K562 (cell line): ENCODE measurements around the gene ALDH16A1. TPM values are rescaled to one million over a fixed set of nuclear protein-coding genes. Genes with fewer than 3 reads are reported as not detected.

ENCODE experiments used
- ATF1 ChIP-seq, 2 experiments: fragments of 450-650 bp in 1 of 2; IDR thresholded peaks; 2 replicates each; pipeline ENCODE4 v1.6.1; 2016; ENCODE audit warnings: missing compliant biosample characterization in 1 of 2, missing genetic modification characterization in 1 of 2
- NONO ChIP-seq, 2 experiments: fragments of 200-400 bp in 1 of 2; fragments of 450-650 bp in 1 of 2; formaldehyde crosslinking in 1 of 2; IDR thresholded peaks; 2 replicates each; pipeline ENCODE4 v1.6.1; 2017; ENCODE audit warnings: low read depth in 2 of 2, mild to moderate bottlenecking in 2 of 2, moderate library complexity in 2 of 2, low read length in 1 of 2
- polyA plus RNA-seq, 8 experiments: library from polyadenylated mRNA; depleted of rRNA in 4 of 8; stranded (reverse) in 5 of 8; unstranded in 3 of 8; fragments of >200 nt; fragmentation: Nextera tagmentation in 2 of 8; fragmentation: Illumina TruSeq in 1 of 8; extraction: Ambion mirVana in 2 of 8; extraction: Trizol in 1 of 8; gene quantifications; 2 replicates each; pipeline versions ENCODE4 v1.2.1 to v1.2.3, GENCODE V29; 2011 to 2014; ENCODE audit warnings: inconsistent platforms in 1 of 8, missing spikeins in 1 of 8
- total RNA-seq, 7 experiments: library from RNA; depleted of rRNA in 6 of 7; stranded (reverse); fragments of >200 nt in 6 of 7; fragmentation: Illumina TruSeq in 2 of 7; extraction: Trizol in 2 of 7; gene quantifications; 2 replicates each; pipeline versions ENCODE4 v1.2.1 to v1.2.3, GENCODE V29; 2011 to 2021; ENCODE audit warnings: low replicate concordance in 1 of 7
- TF ChIP-seq, protein P1 (sequence below): fragments of 250-450 bp; sonication (Bioruptor Pico); IDR thresholded peaks from 2 replicates; pipeline ENCODE4 v1.4.0; 2020

The ALDH16A1 gene
- total and polyA plus RNA-seq, 9 of the 15 experiments (the other 6 are each of a cell fraction or from before 2014, with no cell fraction given), result 2.2 to 52.2 (median 7.6) TPM

DNA sequence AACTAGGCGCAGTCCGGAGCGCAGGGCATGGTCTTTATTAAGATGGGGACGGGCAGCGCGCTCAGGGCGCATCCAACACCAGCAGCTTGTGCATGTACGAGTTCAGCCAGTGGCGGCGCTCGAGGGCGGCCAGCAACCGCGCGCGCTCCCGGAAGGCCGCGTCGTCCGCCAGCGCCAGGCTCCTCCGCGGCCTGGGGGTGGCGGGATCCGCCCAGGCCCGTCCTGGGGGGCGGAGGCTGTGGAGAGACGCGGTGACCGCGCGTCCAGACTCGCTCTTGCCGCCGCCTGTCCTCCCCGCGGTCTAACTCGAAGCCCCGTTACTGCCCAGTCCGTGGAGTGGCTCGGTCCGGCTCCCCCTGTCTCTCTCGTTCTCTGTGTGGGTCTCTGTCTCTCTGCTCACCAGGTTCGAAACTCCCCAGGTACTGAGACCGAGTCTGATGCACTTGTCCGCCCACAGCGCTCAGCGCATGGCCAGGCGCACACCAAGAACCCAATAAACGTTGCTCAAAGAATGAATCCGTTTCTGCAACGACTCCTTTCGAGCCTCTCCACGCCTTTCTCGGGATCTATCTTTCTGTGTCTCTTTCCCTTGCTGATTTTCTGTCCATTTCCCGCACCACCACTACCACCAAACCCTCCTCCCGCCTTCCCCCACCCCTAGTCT is 30.5 kb upstream of the ALDH16A1 start (continued):
- TF ChIP-seq, protein P1, sequence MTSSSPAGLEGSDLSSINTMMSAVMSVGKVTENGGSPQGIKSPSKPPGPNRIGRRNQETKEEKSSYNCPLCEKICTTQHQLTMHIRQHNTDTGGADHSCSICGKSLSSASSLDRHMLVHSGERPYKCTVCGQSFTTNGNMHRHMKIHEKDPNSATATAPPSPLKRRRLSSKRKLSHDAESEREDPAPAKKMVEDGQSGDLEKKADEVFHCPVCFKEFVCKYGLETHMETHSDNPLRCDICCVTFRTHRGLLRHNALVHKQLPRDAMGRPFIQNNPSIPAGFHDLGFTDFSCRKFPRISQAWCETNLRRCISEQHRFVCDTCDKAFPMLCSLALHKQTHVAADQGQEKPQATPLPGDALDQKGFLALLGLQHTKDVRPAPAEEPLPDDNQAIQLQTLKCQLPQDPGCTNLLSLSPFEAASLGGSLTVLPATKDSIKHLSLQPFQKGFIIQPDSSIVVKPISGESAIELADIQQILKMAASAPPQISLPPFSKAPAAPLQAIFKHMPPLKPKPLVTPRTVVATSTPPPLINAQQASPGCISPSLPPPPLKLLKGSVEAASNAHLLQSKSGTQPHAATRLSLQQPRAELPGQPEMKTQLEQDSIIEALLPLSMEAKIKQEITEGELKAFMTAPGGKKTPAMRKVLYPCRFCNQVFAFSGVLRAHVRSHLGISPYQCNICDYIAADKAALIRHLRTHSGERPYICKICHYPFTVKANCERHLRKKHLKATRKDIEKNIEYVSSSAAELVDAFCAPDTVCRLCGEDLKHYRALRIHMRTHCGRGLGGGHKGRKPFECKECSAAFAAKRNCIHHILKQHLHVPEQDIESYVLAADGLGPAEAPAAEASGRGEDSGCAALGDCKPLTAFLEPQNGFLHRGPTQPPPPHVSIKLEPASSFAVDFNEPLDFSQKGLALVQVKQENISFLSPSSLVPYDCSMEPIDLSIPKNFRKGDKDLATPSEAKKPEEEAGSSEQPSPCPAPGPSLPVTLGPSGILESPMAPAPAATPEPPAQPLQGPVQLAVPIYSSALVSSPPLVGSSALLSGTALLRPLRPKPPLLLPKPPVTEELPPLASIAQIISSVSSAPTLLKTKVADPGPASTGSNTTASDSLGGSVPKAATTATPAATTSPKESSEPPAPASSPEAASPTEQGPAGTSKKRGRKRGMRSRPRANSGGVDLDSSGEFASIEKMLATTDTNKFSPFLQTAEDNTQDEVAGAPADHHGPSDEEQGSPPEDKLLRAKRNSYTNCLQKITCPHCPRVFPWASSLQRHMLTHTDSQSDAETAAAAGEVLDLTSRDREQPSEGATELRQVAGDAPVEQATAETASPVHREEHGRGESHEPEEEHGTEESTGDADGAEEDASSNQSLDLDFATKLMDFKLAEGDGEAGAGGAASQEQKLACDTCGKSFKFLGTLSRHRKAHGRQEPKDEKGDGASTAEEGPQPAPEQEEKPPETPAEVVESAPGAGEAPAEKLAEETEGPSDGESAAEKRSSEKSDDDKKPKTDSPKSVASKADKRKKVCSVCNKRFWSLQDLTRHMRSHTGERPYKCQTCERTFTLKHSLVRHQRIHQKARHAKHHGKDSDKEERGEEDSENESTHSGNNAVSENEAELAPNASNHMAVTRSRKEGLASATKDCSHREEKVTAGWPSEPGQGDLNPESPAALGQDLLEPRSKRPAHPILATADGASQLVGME (CRISPR knock-in tag), result peak; percentile 57
- no peak for TF ChIP-seq ATF1 (CRISPR knock-in tag; IDR thresholded peaks at IDR 0.05)
- peak; percentile 87 for TF ChIP-seq ATF1 (tag; IDR thresholded peaks at IDR 0.05)
- TF ChIP-seq NONO (IDR thresholded peaks at IDR 0.05; ENCODE audit: low read depth in 2 of 2, low read length in 1 of 2), result 0 out of 4 replicates have a peak, but pooled peaks of 1 of the 2 experiments have one; percentile 25
